HepG2 (cell line): ENCODE results near the gene KCTD19. TPM values are rescaled to one million over a fixed set of nuclear protein-coding genes. Genes with fewer than 3 reads are reported as not detected.

Experiments used
- GTF2F1 ChIP-seq: fragments of 150-350 bp; IDR thresholded peaks from 2 replicates; pipeline ENCODE4 v1.6.1; 2014; ENCODE audit warnings: low read length
- KDM1A ChIP-seq: IDR thresholded peaks from 2 replicates; pipeline ENCODE4 v1.6.1; 2016; ENCODE audit warnings: missing compliant biosample characterization
- PHF21A ChIP-seq: sonication (generic); formaldehyde crosslinking; IDR thresholded peaks from 2 replicates; pipeline ENCODE4 v1.5.0; 2020; ENCODE audit warnings: mild to moderate bottlenecking, missing genetic modification reagents
- RBM22 ChIP-seq: fragments of 200-400 bp; formaldehyde crosslinking; optimal IDR thresholded peaks from 2 replicates; pipeline ENCODE3; 2017; ENCODE audit warnings: mild to moderate bottlenecking, low read length, moderate library complexity
- SAP130 ChIP-seq: IDR thresholded peaks from 2 replicates; pipeline ENCODE4 v1.6.1; 2016; ENCODE audit warnings: low read depth
- TBP ChIP-seq: sonication (generic); formaldehyde crosslinking; IDR thresholded peaks from 2 replicates; pipeline ENCODE4 v1.5.0; 2020; ENCODE audit warnings: missing genetic modification reagents
- ZFP1 ChIP-seq: IDR thresholded peaks from 2 replicates; pipeline ENCODE4 v1.6.1; 2016
- ZNF124 ChIP-seq: sonication (generic); formaldehyde crosslinking; IDR thresholded peaks from 2 replicates; pipeline ENCODE4 v1.4.0; 2020; ENCODE audit warnings: missing genetic modification reagents
- ZNF430 ChIP-seq: sonication (generic); formaldehyde crosslinking; IDR thresholded peaks from 2 replicates; pipeline ENCODE4 v1.9.0; 2021; ENCODE audit warnings: mild to moderate bottlenecking, missing genetic modification reagents
- ZNF614 ChIP-seq: IDR thresholded peaks from 2 replicates; pipeline ENCODE4 v1.6.1; 2018; ENCODE audit warnings: missing biosample characterization, missing genetic modification reagents, inconsistent platforms, borderline replicate concordance
- ZNF674 ChIP-seq: sonication (generic); formaldehyde crosslinking; IDR thresholded peaks from 2 replicates; pipeline ENCODE4 v1.5.0; 2020; ENCODE audit warnings: low read depth, mild to moderate bottlenecking, missing genetic modification reagents
- polyA plus RNA-seq, 8 experiments: library from polyadenylated mRNA; depleted of rRNA in 3 of 8; stranded (reverse) in 7 of 8; unstranded in 1 of 8; fragments of >200 nt; fragmentation: Illumina TruSeq in 4 of 8; extraction: Trizol in 4 of 8; gene quantifications; 2 replicates each; pipeline versions ENCODE4 v1.2.1 to v1.2.3, GENCODE V29; 2011 to 2016; ENCODE audit warnings: low read depth in 4 of 8, missing spikeins in 1 of 8, mixed read lengths in 1 of 8; ENCODE audit not compliant: insufficient read depth in 1 of 8
- total RNA-seq, 5 experiments: library from RNA; depleted of rRNA; stranded (reverse); fragments of >200 nt; fragmentation: Illumina TruSeq; extraction: Trizol; gene quantifications; 2 replicates each; pipeline ENCODE4 v1.2.3, GENCODE V29; 2016; ENCODE audit warnings: low read depth in 1 of 5
- TF ChIP-seq, protein P1 (sequence below): sonication (generic); formaldehyde crosslinking; IDR thresholded peaks from 2 replicates; pipeline ENCODE4 v1.9.0; 2021; ENCODE audit warnings: mild to moderate bottlenecking, missing genetic modification reagents
- TF ChIP-seq, protein P2 (sequence below): sonication (generic); formaldehyde crosslinking; IDR thresholded peaks from 2 replicates; pipeline ENCODE4 v1.4.0; 2020; ENCODE audit warnings: mild to moderate bottlenecking, missing genetic modification reagents
- TF ChIP-seq, protein P3 (sequence below): sonication (generic); formaldehyde crosslinking; IDR thresholded peaks from 2 replicates; pipeline ENCODE4 v1.5.0; 2020; ENCODE audit warnings: missing genetic modification reagents
- TF ChIP-seq, protein P4 (sequence below): sonication (generic); formaldehyde crosslinking; IDR thresholded peaks from 2 replicates; pipeline ENCODE4 v1.5.0; 2020; ENCODE audit warnings: mild to moderate bottlenecking, missing genetic modification reagents
- TF ChIP-seq, protein P5 (sequence below): sonication (generic); formaldehyde crosslinking; IDR thresholded peaks from 2 replicates; pipeline ENCODE4 v1.4.0; 2020; ENCODE audit warnings: missing genetic modification reagents

The KCTD19 gene
- total and polyA plus RNA-seq, 2 of the 13 experiments (the other 11 are each of a cell fraction or from before 2014, with no cell fraction given) = not detected

DNA sequence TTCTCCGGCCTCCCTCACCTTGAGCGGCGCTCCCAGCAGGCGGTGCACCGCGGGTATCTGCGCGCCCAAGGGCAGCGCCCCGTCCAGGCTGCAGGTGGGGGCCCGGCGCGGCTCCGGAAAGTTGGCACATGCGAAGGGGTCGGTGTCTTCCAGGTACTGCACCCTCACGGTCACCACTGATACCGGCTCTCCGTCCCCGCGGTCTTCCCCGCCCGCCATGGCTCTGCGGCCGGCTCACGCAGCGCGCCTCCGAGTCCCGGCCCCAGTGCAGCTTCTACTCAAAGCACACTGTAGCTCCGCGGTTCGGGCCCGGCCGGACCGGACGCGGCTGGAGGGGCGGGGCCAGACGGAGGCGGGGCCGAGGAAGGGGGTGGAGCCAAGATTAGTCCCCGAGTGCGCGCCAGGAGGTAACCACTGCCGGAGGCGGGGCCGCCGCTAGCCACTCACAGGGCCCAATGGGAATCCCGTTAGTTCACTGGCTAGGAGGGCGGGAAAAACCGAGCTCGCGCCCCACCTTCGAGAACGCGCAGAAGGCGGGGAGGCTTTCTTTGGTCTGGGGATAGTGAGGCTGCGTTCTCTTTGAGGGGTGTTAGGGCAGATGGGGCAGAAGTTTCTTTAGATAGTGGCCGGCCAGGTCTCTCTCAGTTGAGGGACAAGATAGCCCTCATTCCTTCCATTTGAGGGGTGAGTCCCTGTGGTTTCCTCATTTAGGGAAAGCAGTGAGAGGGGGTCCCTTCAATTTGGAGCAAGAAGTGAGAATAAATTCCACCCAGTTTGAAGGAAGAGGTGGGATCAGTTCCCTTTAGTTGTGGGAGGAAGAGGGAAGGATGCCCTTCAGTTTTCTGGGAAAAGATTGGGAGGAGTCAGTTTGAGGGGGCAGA lies 79.1 kb downstream of the KCTD19 start, which contains the start of gene FHOD1 (continued):
- TF ChIP-seq, protein P1, sequence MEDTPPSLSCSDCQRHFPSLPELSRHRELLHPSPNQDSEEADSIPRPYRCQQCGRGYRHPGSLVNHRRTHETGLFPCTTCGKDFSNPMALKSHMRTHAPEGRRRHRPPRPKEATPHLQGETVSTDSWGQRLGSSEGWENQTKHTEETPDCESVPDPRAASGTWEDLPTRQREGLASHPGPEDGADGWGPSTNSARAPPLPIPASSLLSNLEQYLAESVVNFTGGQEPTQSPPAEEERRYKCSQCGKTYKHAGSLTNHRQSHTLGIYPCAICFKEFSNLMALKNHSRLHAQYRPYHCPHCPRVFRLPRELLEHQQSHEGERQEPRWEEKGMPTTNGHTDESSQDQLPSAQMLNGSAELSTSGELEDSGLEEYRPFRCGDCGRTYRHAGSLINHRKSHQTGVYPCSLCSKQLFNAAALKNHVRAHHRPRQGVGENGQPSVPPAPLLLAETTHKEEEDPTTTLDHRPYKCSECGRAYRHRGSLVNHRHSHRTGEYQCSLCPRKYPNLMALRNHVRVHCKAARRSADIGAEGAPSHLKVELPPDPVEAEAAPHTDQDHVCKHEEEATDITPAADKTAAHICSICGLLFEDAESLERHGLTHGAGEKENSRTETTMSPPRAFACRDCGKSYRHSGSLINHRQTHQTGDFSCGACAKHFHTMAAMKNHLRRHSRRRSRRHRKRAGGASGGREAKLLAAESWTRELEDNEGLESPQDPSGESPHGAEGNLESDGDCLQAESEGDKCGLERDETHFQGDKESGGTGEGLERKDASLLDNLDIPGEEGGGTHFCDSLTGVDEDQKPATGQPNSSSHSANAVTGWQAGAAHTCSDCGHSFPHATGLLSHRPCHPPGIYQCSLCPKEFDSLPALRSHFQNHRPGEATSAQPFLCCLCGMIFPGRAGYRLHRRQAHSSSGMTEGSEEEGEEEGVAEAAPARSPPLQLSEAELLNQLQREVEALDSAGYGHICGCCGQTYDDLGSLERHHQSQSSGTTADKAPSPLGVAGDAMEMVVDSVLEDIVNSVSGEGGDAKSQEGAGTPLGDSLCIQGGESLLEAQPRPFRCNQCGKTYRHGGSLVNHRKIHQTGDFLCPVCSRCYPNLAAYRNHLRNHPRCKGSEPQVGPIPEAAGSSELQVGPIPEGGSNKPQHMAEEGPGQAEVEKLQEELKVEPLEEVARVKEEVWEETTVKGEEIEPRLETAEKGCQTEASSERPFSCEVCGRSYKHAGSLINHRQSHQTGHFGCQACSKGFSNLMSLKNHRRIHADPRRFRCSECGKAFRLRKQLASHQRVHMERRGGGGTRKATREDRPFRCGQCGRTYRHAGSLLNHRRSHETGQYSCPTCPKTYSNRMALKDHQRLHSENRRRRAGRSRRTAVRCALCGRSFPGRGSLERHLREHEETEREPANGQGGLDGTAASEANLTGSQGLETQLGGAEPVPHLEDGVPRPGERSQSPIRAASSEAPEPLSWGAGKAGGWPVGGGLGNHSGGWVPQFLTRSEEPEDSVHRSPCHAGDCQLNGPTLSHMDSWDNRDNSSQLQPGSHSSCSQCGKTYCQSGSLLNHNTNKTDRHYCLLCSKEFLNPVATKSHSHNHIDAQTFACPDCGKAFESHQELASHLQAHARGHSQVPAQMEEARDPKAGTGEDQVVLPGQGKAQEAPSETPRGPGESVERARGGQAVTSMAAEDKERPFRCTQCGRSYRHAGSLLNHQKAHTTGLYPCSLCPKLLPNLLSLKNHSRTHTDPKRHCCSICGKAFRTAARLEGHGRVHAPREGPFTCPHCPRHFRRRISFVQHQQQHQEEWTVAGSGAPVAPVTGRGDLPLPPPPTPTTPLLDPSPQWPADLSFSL (CRISPR knock-in tag) = no peak
- TF ChIP-seq ZNF430 (CRISPR knock-in tag) = no peak
- TF ChIP-seq GTF2F1 = no peak
- TF ChIP-seq, protein P2, sequence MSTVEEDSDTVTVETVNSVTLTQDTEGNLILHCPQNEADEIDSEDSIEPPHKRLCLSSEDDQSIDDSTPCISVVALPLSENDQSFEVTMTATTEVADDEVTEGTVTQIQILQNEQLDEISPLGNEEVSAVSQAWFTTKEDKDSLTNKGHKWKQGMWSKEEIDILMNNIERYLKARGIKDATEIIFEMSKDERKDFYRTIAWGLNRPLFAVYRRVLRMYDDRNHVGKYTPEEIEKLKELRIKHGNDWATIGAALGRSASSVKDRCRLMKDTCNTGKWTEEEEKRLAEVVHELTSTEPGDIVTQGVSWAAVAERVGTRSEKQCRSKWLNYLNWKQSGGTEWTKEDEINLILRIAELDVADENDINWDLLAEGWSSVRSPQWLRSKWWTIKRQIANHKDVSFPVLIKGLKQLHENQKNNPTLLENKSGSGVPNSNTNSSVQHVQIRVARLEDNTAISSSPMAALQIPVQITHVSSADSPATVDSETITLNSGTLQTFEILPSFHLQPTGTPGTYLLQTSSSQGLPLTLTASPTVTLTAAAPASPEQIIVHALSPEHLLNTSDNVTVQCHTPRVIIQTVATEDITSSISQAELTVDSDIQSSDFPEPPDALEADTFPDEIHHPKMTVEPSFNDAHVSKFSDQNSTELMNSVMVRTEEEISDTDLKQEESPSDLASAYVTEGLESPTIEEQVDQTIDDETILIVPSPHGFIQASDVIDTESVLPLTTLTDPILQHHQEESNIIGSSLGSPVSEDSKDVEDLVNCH (CRISPR knock-in tag) = no peak
- peak; percentile 70 for TF ChIP-seq PHF21A (CRISPR knock-in tag)
- no peak for TF ChIP-seq KDM1A (CRISPR knock-in tag)
- TF ChIP-seq, protein P3, sequence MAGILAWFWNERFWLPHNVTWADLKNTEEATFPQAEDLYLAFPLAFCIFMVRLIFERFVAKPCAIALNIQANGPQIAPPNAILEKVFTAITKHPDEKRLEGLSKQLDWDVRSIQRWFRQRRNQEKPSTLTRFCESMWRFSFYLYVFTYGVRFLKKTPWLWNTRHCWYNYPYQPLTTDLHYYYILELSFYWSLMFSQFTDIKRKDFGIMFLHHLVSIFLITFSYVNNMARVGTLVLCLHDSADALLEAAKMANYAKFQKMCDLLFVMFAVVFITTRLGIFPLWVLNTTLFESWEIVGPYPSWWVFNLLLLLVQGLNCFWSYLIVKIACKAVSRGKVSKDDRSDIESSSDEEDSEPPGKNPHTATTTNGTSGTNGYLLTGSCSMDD = no peak
- TF ChIP-seq RBM22 = no peak
- no peak for TF ChIP-seq ZNF674 (CRISPR knock-in tag)
- TF ChIP-seq, protein P4, sequence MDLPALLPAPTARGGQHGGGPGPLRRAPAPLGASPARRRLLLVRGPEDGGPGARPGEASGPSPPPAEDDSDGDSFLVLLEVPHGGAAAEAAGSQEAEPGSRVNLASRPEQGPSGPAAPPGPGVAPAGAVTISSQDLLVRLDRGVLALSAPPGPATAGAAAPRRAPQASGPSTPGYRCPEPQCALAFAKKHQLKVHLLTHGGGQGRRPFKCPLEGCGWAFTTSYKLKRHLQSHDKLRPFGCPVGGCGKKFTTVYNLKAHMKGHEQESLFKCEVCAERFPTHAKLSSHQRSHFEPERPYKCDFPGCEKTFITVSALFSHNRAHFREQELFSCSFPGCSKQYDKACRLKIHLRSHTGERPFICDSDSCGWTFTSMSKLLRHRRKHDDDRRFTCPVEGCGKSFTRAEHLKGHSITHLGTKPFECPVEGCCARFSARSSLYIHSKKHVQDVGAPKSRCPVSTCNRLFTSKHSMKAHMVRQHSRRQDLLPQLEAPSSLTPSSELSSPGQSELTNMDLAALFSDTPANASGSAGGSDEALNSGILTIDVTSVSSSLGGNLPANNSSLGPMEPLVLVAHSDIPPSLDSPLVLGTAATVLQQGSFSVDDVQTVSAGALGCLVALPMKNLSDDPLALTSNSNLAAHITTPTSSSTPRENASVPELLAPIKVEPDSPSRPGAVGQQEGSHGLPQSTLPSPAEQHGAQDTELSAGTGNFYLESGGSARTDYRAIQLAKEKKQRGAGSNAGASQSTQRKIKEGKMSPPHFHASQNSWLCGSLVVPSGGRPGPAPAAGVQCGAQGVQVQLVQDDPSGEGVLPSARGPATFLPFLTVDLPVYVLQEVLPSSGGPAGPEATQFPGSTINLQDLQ (CRISPR knock-in tag) = no peak
- TF ChIP-seq ZFP1 = no peak
- TF ChIP-seq, protein P5, sequence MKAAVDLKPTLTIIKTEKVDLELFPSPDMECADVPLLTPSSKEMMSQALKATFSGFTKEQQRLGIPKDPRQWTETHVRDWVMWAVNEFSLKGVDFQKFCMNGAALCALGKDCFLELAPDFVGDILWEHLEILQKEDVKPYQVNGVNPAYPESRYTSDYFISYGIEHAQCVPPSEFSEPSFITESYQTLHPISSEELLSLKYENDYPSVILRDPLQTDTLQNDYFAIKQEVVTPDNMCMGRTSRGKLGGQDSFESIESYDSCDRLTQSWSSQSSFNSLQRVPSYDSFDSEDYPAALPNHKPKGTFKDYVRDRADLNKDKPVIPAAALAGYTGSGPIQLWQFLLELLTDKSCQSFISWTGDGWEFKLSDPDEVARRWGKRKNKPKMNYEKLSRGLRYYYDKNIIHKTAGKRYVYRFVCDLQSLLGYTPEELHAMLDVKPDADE (CRISPR knock-in tag) = no peak
- no peak for TF ChIP-seq TBP (CRISPR knock-in tag)
- peak; percentile 91 for TF ChIP-seq SAP130
- TF ChIP-seq ZNF614 (CRISPR knock-in tag) = no peak
- TF ChIP-seq ZNF124 = peak; percentile 85; the same call in 1 of the 2 replicates
